Measurements from ENCODE around the gene ESR1. TPM values are rescaled to one million over a fixed set of nuclear protein-coding genes. Genes with fewer than 3 reads are reported as not detected.

The ESR1 gene
- total and polyA plus RNA-seq, 12 donors: 0.28 to 9.4 (median 3.8) TPM

DNA sequence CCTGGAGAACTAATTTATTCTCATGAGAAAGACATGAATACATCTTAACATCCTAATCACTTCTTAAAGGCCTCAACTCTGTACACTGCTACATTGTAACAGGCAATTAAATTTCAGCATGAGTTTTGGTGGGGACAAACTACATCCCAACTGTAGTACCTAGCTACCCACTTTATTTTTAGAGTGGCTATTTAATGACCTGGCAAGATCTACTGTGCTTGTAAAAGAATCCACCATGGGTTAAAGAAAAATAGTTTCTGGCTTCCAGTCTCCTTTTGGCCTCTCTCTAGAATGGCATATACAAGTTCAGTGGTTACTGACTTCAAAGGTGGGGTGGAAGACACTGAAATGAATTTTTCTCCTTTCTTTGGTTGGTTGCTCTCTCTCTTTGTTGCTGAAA is 193.9 kb downstream of the ESR1 start:
- no peaks in the 10 kb centered on the region for H3K27me3 ChIP-seq
- no peaks in the 10 kb centered on the region for H3K9me3 ChIP-seq (replicated peaks in 1 of 3)
- H3K36me3 ChIP-seq (replicated peaks in 1 of 2): no peaks in the 10 kb centered on the region
- H3K4me1 ChIP-seq (replicated peaks in 1 of 2): no peaks in the 10 kb centered on the region
- no peak for TF ChIP-seq POLR2A (IDR thresholded peaks at IDR 0.05)
- TF ChIP-seq, protein P1, sequence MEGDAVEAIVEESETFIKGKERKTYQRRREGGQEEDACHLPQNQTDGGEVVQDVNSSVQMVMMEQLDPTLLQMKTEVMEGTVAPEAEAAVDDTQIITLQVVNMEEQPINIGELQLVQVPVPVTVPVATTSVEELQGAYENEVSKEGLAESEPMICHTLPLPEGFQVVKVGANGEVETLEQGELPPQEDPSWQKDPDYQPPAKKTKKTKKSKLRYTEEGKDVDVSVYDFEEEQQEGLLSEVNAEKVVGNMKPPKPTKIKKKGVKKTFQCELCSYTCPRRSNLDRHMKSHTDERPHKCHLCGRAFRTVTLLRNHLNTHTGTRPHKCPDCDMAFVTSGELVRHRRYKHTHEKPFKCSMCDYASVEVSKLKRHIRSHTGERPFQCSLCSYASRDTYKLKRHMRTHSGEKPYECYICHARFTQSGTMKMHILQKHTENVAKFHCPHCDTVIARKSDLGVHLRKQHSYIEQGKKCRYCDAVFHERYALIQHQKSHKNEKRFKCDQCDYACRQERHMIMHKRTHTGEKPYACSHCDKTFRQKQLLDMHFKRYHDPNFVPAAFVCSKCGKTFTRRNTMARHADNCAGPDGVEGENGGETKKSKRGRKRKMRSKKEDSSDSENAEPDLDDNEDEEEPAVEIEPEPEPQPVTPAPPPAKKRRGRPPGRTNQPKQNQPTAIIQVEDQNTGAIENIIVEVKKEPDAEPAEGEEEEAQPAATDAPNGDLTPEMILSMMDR (IDR thresholded peaks at IDR 0.05): no peak
- H3K4me3 ChIP-seq: no peak overlapping the region
- DNase-seq: no peak
- no peak overlapping the region for H3K27ac ChIP-seq
- intact Hi-C loops (cut with DNase I): no loop called here

DNA sequence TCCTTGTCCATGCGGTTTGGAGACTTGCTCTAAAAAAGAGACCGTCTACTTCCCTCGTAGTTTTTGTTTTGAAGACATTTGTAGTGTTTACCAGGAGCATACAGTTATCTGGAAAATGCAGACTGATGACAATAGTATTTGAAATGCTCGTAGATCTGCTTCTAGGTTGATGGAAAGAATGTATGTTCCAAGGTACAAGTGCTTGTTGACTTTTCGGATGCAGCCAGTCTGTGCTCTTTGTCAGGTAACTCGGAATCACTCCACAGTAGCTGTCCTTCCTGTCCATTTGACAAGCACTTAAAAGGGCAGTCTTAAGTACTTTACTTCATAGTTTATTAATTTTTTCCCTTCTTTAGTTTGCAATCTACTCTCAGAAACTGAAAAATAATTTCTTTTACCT is 194.8 kb downstream of the ESR1 start:
- H3K4me3 ChIP-seq: no peak overlapping the region
- TF ChIP-seq, protein P1 (IDR thresholded peaks at IDR 0.05): no peak
- no peak for TF ChIP-seq POLR2A (IDR thresholded peaks at IDR 0.05)
- DNase-seq: no peak
- WGBS, 4 donors: 83 to 93% (median 90%) methylated on average over 6 of the region's 6 CpGs
- intact Hi-C loops (cut with DNase I): no loop called here
- H3K4me1 ChIP-seq (replicated peaks in 1 of 2): no peaks in the 10 kb centered on the region
- H3K27ac ChIP-seq: no peak overlapping the region
- H3K9me3 ChIP-seq (replicated peaks in 1 of 3): no peaks in the 10 kb centered on the region
- no peaks in the 10 kb centered on the region for H3K27me3 ChIP-seq
- H3K36me3 ChIP-seq (replicated peaks in 1 of 2): no peaks in the 10 kb centered on the region

DNA sequence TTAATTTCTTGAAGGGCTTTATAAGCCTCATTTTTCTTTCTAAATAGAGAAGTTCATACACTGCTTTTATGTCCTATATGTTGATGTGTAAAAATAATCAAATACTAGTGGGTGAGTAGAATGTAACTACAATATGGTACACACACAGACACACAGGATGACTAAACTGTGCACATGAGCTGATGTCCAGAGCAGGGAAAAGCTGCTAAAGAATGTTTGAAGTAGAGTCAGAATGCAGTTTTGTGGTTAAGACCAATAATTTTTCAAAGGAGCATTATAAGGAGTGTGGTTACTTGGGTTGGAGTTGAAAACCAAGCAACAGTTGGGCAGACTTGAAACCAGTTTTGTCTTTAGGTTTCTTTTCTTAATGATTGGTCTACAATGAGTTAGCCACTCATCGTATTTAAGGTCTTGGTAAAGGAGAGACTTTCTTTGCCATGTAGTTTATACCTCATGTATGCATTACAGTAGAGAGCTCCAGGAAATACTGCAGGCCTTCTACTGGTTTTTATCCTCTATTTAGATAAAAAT is 196.6 kb downstream of the ESR1 start:
- 87 to 100% (median 93%) methylated on average over 1 of the region's 1 CpG for WGBS, 4 donors
- intact Hi-C loops (cut with DNase I): no loop called here
- no peaks in the 10 kb centered on the region for H3K36me3 ChIP-seq (replicated peaks in 1 of 2)
- no peak overlapping the region for H3K27ac ChIP-seq
- TF ChIP-seq POLR2A (IDR thresholded peaks at IDR 0.05): no peak
- TF ChIP-seq, protein P1 (IDR thresholded peaks at IDR 0.05): no peak
- no peaks in the 10 kb centered on the region for H3K4me1 ChIP-seq (replicated peaks in 1 of 2)
- no peaks in the 10 kb centered on the region for H3K27me3 ChIP-seq
- no peaks in the 10 kb centered on the region for H3K9me3 ChIP-seq (replicated peaks in 1 of 3)
- no peak overlapping the region for H3K4me3 ChIP-seq
- DNase-seq: no peak

DNA sequence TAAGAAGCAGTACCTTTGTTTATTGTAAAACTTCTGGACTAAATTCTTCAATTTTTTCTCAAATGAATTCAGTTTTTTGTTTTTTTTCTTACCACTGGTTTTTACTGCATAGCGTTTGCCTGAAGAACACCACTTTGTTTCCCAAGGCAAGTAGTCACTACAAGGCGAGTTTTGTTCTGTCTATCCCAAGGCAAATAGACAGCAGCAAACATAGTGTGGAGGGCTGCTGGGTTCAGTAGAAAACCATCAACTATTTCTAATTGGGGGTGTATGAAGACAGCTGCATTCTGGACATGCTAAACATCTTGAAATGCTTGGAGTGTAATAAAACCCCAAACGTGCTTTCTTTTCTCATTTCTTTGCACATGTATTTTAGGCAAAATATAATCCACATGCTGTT is 197.4 kb downstream of the ESR1 start:
- Histone ChIP-seq H3K4me3 (no peak overlapping the region), H3K4me1 (replicated peaks in 1 of 2) (no peaks in the 10 kb centered on the region), H3K36me3 (replicated peaks in 1 of 2) (no peaks in the 10 kb centered on the region), H3K27ac (no peak overlapping the region), H3K27me3 (no peaks in the 10 kb centered on the region), H3K9me3 (replicated peaks in 1 of 3) (no peaks in the 10 kb centered on the region)
- TF ChIP-seq, protein P1 (IDR thresholded peaks at IDR 0.05): no peak
- TF ChIP-seq POLR2A (IDR thresholded peaks at IDR 0.05): no peak
- no peak for DNase-seq
- intact Hi-C loops (cut with DNase I): no loop called here
- WGBS, 4 donors: 52 to 82% (median 71%) methylated on average over 3 of the region's 3 CpGs
